ENCODE results near the gene STIMATE. TPM values are rescaled to one million over a fixed set of nuclear protein-coding genes. Genes with fewer than 3 reads are reported as not detected.

STIMATE gene
- total RNA-seq, result 10 to 100 TPM; 24.6 to 35.0 (median 33.1) TPM
- total RNA-seq (2013), result 18.3 TPM

GRCh38 chr3:52897130-52898122 is at the start of gene STIMATE:
TSS of gene STIMATE (minus strand) at chr3:52897548. CDS start at chr3:52897450, 98 bp downstream.
- TF ChIP-seq, protein P1, sequence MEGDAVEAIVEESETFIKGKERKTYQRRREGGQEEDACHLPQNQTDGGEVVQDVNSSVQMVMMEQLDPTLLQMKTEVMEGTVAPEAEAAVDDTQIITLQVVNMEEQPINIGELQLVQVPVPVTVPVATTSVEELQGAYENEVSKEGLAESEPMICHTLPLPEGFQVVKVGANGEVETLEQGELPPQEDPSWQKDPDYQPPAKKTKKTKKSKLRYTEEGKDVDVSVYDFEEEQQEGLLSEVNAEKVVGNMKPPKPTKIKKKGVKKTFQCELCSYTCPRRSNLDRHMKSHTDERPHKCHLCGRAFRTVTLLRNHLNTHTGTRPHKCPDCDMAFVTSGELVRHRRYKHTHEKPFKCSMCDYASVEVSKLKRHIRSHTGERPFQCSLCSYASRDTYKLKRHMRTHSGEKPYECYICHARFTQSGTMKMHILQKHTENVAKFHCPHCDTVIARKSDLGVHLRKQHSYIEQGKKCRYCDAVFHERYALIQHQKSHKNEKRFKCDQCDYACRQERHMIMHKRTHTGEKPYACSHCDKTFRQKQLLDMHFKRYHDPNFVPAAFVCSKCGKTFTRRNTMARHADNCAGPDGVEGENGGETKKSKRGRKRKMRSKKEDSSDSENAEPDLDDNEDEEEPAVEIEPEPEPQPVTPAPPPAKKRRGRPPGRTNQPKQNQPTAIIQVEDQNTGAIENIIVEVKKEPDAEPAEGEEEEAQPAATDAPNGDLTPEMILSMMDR (IDR thresholded peaks at IDR 0.05), result no peak
- ATAC-seq (peak; percentile 94 to 96 (median 96)), DNase-seq (peak; percentile 78 to 94)
- Mint-ChIP-seq H3K27me3 (ENCODE audit: low read depth in 2 of 2) (no peaks in the 10 kb centered on the region), H3K4me3 (peak within 1 kb of the TSS; percentile 90), H3K4me1 (peaks cover 30 to 44% of the 10 kb centered on the region in 2 donors), H3K9me3 (no peaks in the 10 kb centered on the region), H3K36me3 (no peaks in the 10 kb centered on the region), H3K27ac (peak within 1 kb of the TSS; percentile 51 to 92)
- no peaks in the 10 kb centered on the region for H3K36me3 ChIP-seq (ENCODE audit: control insufficient read depth, insufficient read depth, low read length)
- H3K4me1 ChIP-seq (ENCODE audit: control insufficient read depth, insufficient read depth, low read length), result peaks cover 32% of the 10 kb centered on the region
- H3K27ac ChIP-seq (ENCODE audit: low read length), result peak within 1 kb of the TSS; percentile 46
- H3K4me3 ChIP-seq (ENCODE audit: low read length), result peak within 1 kb of the TSS; percentile 69
- intact Hi-C loops (cut with micrococcal nuclease), result no loop called here
- no peaks in the 10 kb centered on the region for H3K27me3 ChIP-seq (ENCODE audit: control insufficient read depth, insufficient read depth, low read length)
- H3K9me3 ChIP-seq (ENCODE audit: control insufficient read depth, insufficient read depth, low read length), result no peaks in the 10 kb centered on the region
- under 1% methylated on average over 84 of the region's 85 CpGs for WGBS (ENCODE audit: insufficient coverage)

DNA sequence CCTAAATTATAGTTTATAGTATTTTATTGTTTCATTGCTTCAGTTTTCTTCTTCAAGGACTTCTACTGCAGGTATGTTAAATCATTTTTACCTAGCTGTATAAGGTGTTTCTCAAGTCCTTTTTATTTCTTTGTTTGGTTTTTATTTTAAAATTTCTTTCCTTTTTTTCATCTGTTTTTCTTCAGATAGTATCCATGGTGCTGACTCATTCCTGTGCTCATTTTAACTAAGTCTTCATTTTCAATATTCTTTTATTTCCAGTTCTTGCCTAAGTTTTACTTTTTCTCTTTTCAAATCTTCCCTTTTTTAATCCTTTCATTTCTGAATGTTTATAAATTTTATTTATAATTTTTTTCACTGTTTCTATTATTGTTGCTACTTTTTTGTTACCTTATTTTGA is 42.3 kb upstream of the STIMATE start:
- no peak overlapping the region for H3K4me3 ChIP-seq (ENCODE audit: low read length)
- H3K9me3 Mint-ChIP-seq, result no peaks in the 10 kb centered on the region
- no peaks in the 10 kb centered on the region for H3K27me3 ChIP-seq (ENCODE audit: control insufficient read depth, insufficient read depth, low read length)
- intact Hi-C loops (cut with micrococcal nuclease), result loop anchor here (10.0 kb wide), 1 partner anchor 95 kb away; no protein-coding TSS in a partner anchor
- TF ChIP-seq, protein P1 (IDR thresholded peaks at IDR 0.05), result no peak
- H3K36me3 Mint-ChIP-seq, result no peaks in the 10 kb centered on the region
- no peaks in the 10 kb centered on the region for H3K27me3 Mint-ChIP-seq (ENCODE audit: low read depth in 2 of 2)
- H3K4me1 ChIP-seq (ENCODE audit: control insufficient read depth, insufficient read depth, low read length), result no peaks in the 10 kb centered on the region
- peaks cover 5 to 12% of the 10 kb centered on the region in 2 donors for H3K4me1 Mint-ChIP-seq
- peaks cover 6% of the 10 kb centered on the region for H3K36me3 ChIP-seq (ENCODE audit: control insufficient read depth, insufficient read depth, low read length)
- no peak for DNase-seq
- no peak overlapping the region for H3K4me3 Mint-ChIP-seq
- H3K9me3 ChIP-seq (ENCODE audit: control insufficient read depth, insufficient read depth, low read length), result no peaks in the 10 kb centered on the region
- H3K27ac Mint-ChIP-seq, result no peak overlapping the region
- no peak for ATAC-seq
- H3K27ac ChIP-seq (ENCODE audit: low read length), result no peak overlapping the region

- peak; percentile 81 to 98 (median 94) for ATAC-seq
- peak overlapping the region in 1 of 2 donors; percentile 45 for H3K27ac Mint-ChIP-seq
- no peaks in the 10 kb centered on the region for H3K4me1 ChIP-seq (ENCODE audit: control insufficient read depth, insufficient read depth, low read length)
- no peaks in the 10 kb centered on the region for H3K27me3 Mint-ChIP-seq (ENCODE audit: low read depth in 2 of 2)
- TF ChIP-seq, protein P1 (IDR thresholded peaks at IDR 0.05), result peak; percentile 84
- no peak overlapping the region for H3K27ac ChIP-seq (ENCODE audit: low read length)
- H3K9me3 Mint-ChIP-seq, result no peaks in the 10 kb centered on the region
- H3K9me3 ChIP-seq (ENCODE audit: control insufficient read depth, insufficient read depth, low read length), result no peaks in the 10 kb centered on the region
- H3K4me3 ChIP-seq (ENCODE audit: low read length), result no peak overlapping the region
- no peaks in the 10 kb centered on the region for H3K36me3 Mint-ChIP-seq
- H3K4me1 Mint-ChIP-seq, result peaks cover 7 to 9% of the 10 kb centered on the region in 2 donors
- intact Hi-C loops (cut with micrococcal nuclease), result loop anchor here (1.0 to 10.0 kb wide), 3 partner anchors 90 to 193 kb away; no protein-coding TSS in a partner anchor
- H3K4me3 Mint-ChIP-seq, result no peak overlapping the region
- WGBS (ENCODE audit: insufficient coverage), result 36% methylated on average over 4 of the region's 8 CpGs
- no peaks in the 10 kb centered on the region for H3K27me3 ChIP-seq (ENCODE audit: control insufficient read depth, insufficient read depth, low read length)
- peaks cover 3% of the 10 kb centered on the region for H3K36me3 ChIP-seq (ENCODE audit: control insufficient read depth, insufficient read depth, low read length)
- DNase-seq, result peak in 1 of 2 donors; percentile 79
Observed at GRCh38 chr3:52934630-52935530, 37.5 kb upstream of the STIMATE start.

Measured in natural killer cell (primary cell).